MCF 10A (cell line): Measurements from ENCODE around the gene ENO1. TPM values are rescaled to one million over a fixed set of nuclear protein-coding genes. Genes with fewer than 3 reads are reported as not detected.
"Not testable (repeated sequence)": the region's sequence is repeated elsewhere in the genome, so short reads cannot be mapped to it uniquely, and the experiment has no call there.

ENCODE experiments used
- BruUV-seq: library from RNA; stranded (reverse); fragments of 400-500 nt; replicated peaks from 2 replicates; lab custom pipeline; 2021; lab: Mats Ljungman, UMichigan
- CTCF ChIA-PET: fragments of 300-600 bp; sonication (Branson Sonifier 250); formaldehyde crosslinking; extraction: SDS; loops from one replicate; lab custom pipeline; 2021; ENCODE audit warnings: antibody characterized with exemption, inconsistent platforms; lab: Yijun Ruan, JAX
- POLR2A ChIA-PET: fragments of 300-600, 350-650 bp; sonication (Branson Sonifier 250); formaldehyde crosslinking; extraction: SDS; loops from one replicate; lab custom pipeline; 2020; ENCODE audit warnings: antibody characterized with exemption, inconsistent platforms; lab: Yijun Ruan, JAX
- DNase-seq: peaks from one replicate; pipeline ENCODE4 v3.0.0-alpha.2; 2018; ENCODE audit not compliant: unreplicated experiment
- H3K27ac Mint-ChIP-seq: one replicate; pipeline ENCODE4 v1.8.0; 2022; ENCODE audit warnings: mild to moderate bottlenecking, low read depth, mixed read lengths; ENCODE audit not compliant: unreplicated experiment
- H3K27me3 Mint-ChIP-seq: one replicate; pipeline ENCODE4 v1.8.0; 2022; ENCODE audit warnings: mixed read lengths; ENCODE audit not compliant: insufficient read depth, unreplicated experiment
- H3K36me3 Mint-ChIP-seq: one replicate; pipeline ENCODE4 v1.8.0; 2022; ENCODE audit warnings: mild to moderate bottlenecking, moderate library complexity, mixed read lengths; ENCODE audit not compliant: insufficient read depth, unreplicated experiment
- H3K4me1 Mint-ChIP-seq: one replicate; pipeline ENCODE4 v1.8.0; 2022; ENCODE audit warnings: mixed read lengths; ENCODE audit not compliant: insufficient read depth, unreplicated experiment
- H3K4me3 Mint-ChIP-seq: one replicate; pipeline ENCODE4 v1.8.0; 2022; ENCODE audit warnings: mild to moderate bottlenecking, moderate library complexity, mixed read lengths; ENCODE audit not compliant: unreplicated experiment
- H3K9me3 Mint-ChIP-seq: one replicate; pipeline ENCODE4 v1.8.0; 2022; ENCODE audit warnings: mixed read lengths; ENCODE audit not compliant: unreplicated experiment
- intact Hi-C: fragments of 100-400 bp; cut with micrococcal nuclease; formaldehyde crosslinking; loops from 2 replicates; pipeline ENCODE4 v1.14.1; 2022
- total RNA-seq: library from RNA; stranded (reverse); gene quantifications from 2 replicates; pipeline ENCODE4 v1.2.3, GENCODE V29; 2022
- TF ChIP-seq, protein P1 (sequence below): fragments of 200-600 bp; IDR thresholded peaks from one replicate; pipeline ENCODE4 v1.8.0; 2022; ENCODE audit warnings: antibody characterized with exemption, mild to moderate bottlenecking; ENCODE audit not compliant: unreplicated experiment

Gene ENO1
- total RNA-seq, 1 experiment from 2014 or later: 2,811 TPM

DNA sequence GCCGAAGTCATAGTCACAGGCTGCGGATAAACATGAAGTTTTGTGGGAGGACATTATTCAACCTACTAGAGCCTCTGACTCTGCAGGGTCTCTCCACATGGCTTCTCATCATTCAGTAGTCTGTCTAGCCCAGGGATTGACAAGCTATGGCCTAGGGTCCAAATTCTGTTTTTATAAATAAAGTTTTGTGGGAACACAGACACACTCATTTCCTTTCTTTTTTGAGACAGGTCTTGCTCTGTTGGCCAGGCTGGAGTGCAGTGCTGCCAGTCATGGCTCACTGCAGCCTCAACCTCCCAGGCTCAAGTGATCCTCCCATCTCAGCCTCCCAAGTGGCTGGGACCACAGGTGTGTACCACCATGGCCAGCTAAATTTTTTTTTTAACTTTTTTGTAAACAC, 8.1 kb upstream of the ENO1 start:
- H3K36me3 Mint-ChIP-seq: no peaks in the 10 kb centered on the region
- H3K4me3 Mint-ChIP-seq: no peak overlapping the region
- H3K27me3 Mint-ChIP-seq: no peaks in the 10 kb centered on the region
- intact Hi-C loops: no loop called here
- ChIA-PET CTCF (interaction anchor here (0.6 to 0.9 kb wide), 4 partner anchors 18 to 296 kb away, joined by 3 read pairs; no protein-coding TSS in a partner anchor), POLR2A (interaction anchor here (0.7 to 2.8 kb wide), 2 partner anchors 8 to 174 kb away, joined by 3 to 10 read pairs; partner anchors contain the start of gene ENO1)
- no peaks in the 10 kb centered on the region for H3K9me3 Mint-ChIP-seq
- H3K4me1 Mint-ChIP-seq: peaks cover 18% of the 10 kb centered on the region
- TF ChIP-seq, protein P1, sequence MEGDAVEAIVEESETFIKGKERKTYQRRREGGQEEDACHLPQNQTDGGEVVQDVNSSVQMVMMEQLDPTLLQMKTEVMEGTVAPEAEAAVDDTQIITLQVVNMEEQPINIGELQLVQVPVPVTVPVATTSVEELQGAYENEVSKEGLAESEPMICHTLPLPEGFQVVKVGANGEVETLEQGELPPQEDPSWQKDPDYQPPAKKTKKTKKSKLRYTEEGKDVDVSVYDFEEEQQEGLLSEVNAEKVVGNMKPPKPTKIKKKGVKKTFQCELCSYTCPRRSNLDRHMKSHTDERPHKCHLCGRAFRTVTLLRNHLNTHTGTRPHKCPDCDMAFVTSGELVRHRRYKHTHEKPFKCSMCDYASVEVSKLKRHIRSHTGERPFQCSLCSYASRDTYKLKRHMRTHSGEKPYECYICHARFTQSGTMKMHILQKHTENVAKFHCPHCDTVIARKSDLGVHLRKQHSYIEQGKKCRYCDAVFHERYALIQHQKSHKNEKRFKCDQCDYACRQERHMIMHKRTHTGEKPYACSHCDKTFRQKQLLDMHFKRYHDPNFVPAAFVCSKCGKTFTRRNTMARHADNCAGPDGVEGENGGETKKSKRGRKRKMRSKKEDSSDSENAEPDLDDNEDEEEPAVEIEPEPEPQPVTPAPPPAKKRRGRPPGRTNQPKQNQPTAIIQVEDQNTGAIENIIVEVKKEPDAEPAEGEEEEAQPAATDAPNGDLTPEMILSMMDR: no peak
- no peak for DNase-seq
- BruUV-seq: no TSS peak
- no peak overlapping the region for H3K27ac Mint-ChIP-seq

DNA sequence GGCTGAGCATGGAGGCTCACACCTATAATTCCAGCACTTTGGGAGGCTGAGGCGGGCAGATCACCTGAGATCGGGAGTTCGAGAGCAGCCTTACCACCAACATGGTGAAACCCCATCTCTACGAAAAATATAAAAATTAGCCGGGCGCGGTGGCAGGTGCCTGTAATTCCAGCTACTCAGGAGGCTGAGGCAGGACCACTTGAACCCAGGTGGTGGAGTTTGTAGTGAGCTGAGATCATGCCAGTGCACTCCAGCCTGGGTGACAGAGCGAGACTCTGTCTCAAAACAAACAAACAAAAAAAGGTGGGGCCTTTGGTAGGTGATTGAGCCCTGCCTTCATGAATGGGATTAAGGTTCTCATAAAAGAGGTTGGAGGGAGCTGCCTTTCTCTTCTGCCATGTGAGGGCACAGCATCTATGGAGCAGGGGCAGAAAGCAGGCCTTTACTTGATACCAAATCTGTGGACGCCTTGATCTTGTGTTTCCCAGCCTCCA, 7.6 kb upstream of the ENO1 start:
- DNase-seq, H3K9me3 Mint-ChIP-seq, H3K27me3 Mint-ChIP-seq, intact Hi-C loops, H3K4me3 Mint-ChIP-seq, H3K27ac Mint-ChIP-seq, H3K36me3 Mint-ChIP-seq, BruUV-seq: not testable (repeated sequence)
- POLR2A ChIA-PET: interaction anchor here (0.7 kb wide), 1 partner anchor 174 kb away, joined by 3 read pairs; no protein-coding TSS in a partner anchor
- H3K4me1 Mint-ChIP-seq: peaks cover 18% of the 10 kb centered on the region
- CTCF ChIA-PET: interaction anchor here (0.6 to 0.9 kb wide), 5 partner anchors 17 to 296 kb away, joined by 3 read pairs; no protein-coding TSS in a partner anchor

DNA sequence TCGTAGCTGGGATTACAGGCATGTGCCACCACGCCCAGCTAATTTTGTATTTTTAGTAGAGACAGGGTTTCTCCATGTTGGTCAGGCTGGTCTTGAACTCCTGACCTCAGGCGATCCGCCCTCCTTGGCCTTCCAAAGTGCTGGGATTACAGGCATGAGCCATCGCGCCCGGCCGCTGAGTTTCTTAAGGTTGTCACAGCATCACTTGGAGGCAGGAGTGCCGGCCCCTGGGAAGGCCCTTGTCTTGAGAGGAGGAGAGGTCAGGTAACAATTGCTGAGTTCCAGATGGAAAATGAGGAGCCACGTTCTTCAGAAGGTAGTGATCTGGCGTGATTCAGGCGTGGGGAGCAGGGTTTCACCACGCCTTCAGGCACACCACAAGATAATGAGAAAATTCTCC, 5.6 kb upstream of the ENO1 start:
- H3K27me3 Mint-ChIP-seq, DNase-seq, H3K27ac Mint-ChIP-seq, H3K4me3 Mint-ChIP-seq, intact Hi-C loops, H3K36me3 Mint-ChIP-seq, H3K9me3 Mint-ChIP-seq, BruUV-seq: not testable (repeated sequence)
- POLR2A ChIA-PET: interaction anchor here (0.6 to 1.8 kb wide), 3 partner anchors 13 to 1097 kb away, joined by 3 to 5 read pairs (median 3); no protein-coding TSS in a partner anchor
- CTCF ChIA-PET: interaction anchor here (0.7 to 1.4 kb wide), 3 partner anchors 19 to 157 kb away, joined by 3 read pairs; no protein-coding TSS in a partner anchor
- H3K4me1 Mint-ChIP-seq: peaks cover 17% of the 10 kb centered on the region

DNA sequence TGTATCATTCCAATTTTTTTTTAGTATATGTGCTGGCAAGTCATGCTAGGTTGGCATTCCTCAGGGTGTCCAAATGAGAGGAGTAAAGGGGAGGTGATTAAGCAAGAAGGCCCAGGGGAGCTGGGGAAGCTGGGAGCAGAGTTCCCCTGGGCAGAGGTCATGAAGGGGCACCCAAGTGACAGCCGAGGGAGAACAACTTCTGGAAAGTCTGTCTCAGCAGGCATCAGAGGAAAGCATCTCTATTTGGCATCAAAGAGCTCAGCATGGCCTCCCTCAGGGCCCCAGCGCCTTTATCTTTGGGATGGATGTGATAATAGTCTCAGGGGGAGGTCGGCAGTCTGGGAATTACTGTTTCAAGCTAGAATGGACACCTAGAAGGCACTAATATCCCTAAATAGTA, 5.0 kb upstream of the ENO1 start:
- Mint-ChIP-seq H3K36me3 (peaks cover 11% of the 10 kb centered on the region), H3K27ac (no peak overlapping the region), H3K4me3 (no peak overlapping the region), H3K27me3 (no peaks in the 10 kb centered on the region), H3K4me1 (peaks cover 15% of the 10 kb centered on the region), H3K9me3 (no peaks in the 10 kb centered on the region)
- CTCF ChIA-PET: interaction anchor here (0.7 to 1.4 kb wide), 3 partner anchors 18 to 30 kb away, joined by 3 read pairs; no protein-coding TSS in a partner anchor
- TF ChIP-seq, protein P1: no peak
- intact Hi-C loops: no loop called here
- POLR2A ChIA-PET: interaction anchor here (0.6 to 1.8 kb wide), 3 partner anchors 13 to 920 kb away, joined by 3 to 5 read pairs (median 3); no protein-coding TSS in a partner anchor
- DNase-seq: no peak
- no TSS peak for BruUV-seq
